Heart left ventricle (tissue), 13 donors: Measurements from ENCODE around the gene SLC25A42.

Experiments used
- POLR2A ChIP-seq, 2 donors: fragments of 450-650 bp; IDR thresholded peaks; one replicate each; pipeline ENCODE4 v1.6.1; 2017; ENCODE audit warnings: antibody characterized with exemption in 2 of 2, mild to moderate bottlenecking in 2 of 2, moderate library complexity in 2 of 2
- TF ChIP-seq, protein P1 (sequence below), 12 donors: fragments of 200-600 bp; sonication (generic) in 4 of 12; IDR thresholded peaks; one replicate each; pipeline versions ENCODE4 v1.5.0 to v1.8.0; 2018 to 2022; ENCODE audit warnings: antibody characterized with exemption in 12 of 12, mild to moderate bottlenecking in 5 of 12
- donor health status: ischemic (EF 13 %, LVEDD 7.1; RV severe dilation, severe dysfunction).
- donor health status: DM: no; HTN: yes; CAD: no.
- donor health status: DM: no; HTN: no; CAD: no.
- donor health status: ischemic (EF 25% LVEDD 6.9; RV normal size, moderate dysfunction).
- donor health status: ischemic (EF 25% LVEDD 5.7; RV mildly dilated, moderate dysfunction).
- donor health status: ischemic (EF 35%, LVEDD 5.7; RV mildly dilated, moderate dysfunction).
- donor health status: nonischemic (EF 11% LVEDD 7.7; RV severe dilation, severe dysfunction).
- donor health status: DM: yes; HTN: yes; CAD: no.
- donor health status: PGD.
- donor health status: ischemic (EF 29% LVEDD 5.4; RV normal size, mild dysfunction).
- donor health status: nonischemic (EF 23%, LVEDD 6.1; RV moderate dilation, normal function).

DNA sequence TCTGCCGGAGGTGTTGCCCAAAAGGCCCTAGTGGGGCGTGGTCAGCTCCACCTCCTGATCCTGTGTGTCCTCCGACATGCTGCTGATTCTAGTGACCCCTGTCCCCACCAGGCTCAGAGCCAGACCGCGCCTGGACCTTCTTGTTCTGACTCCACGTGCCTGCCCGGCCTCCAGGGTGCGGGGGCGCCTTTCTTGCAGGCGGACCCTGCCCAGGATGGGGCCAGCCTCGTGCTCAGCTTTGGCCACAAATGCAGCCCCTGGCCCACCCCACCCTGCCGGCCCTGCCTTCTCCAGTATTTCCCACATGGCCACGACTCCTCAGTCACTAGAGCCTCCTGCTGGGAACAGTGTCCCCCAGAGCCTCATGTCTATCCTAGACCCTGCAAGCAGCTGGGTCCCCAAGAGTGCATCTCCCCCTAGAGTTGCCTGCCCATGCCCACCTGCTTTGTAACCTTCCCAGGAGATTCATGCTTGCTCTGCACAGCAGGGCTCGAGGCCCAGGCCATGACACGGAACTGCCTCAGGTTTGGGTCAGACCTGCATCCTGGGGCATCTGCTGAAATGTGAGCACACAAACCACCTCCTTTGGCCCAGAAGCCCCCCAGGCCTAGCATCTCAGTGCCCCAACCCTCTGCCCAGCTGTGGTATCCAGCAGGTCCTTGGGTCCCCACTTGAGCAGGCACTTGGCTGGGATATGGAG is 47.5 kb downstream of the SLC25A42 start:
- TF ChIP-seq POLR2A (IDR thresholded peaks at IDR 0.05), result no peak
- TF ChIP-seq, protein P1, sequence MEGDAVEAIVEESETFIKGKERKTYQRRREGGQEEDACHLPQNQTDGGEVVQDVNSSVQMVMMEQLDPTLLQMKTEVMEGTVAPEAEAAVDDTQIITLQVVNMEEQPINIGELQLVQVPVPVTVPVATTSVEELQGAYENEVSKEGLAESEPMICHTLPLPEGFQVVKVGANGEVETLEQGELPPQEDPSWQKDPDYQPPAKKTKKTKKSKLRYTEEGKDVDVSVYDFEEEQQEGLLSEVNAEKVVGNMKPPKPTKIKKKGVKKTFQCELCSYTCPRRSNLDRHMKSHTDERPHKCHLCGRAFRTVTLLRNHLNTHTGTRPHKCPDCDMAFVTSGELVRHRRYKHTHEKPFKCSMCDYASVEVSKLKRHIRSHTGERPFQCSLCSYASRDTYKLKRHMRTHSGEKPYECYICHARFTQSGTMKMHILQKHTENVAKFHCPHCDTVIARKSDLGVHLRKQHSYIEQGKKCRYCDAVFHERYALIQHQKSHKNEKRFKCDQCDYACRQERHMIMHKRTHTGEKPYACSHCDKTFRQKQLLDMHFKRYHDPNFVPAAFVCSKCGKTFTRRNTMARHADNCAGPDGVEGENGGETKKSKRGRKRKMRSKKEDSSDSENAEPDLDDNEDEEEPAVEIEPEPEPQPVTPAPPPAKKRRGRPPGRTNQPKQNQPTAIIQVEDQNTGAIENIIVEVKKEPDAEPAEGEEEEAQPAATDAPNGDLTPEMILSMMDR (IDR thresholded peaks at IDR 0.05), result no peak
